ENCODE measurements around the gene APBA1. TPM values are rescaled to one million over a fixed set of nuclear protein-coding genes. Genes with fewer than 3 reads are reported as not detected.

The APBA1 gene
- total and polyA plus RNA-seq, 2 donors (not counting 1 experiment from before 2014, with no cell fraction given), result 0.01 to 0.05 TPM

DNA sequence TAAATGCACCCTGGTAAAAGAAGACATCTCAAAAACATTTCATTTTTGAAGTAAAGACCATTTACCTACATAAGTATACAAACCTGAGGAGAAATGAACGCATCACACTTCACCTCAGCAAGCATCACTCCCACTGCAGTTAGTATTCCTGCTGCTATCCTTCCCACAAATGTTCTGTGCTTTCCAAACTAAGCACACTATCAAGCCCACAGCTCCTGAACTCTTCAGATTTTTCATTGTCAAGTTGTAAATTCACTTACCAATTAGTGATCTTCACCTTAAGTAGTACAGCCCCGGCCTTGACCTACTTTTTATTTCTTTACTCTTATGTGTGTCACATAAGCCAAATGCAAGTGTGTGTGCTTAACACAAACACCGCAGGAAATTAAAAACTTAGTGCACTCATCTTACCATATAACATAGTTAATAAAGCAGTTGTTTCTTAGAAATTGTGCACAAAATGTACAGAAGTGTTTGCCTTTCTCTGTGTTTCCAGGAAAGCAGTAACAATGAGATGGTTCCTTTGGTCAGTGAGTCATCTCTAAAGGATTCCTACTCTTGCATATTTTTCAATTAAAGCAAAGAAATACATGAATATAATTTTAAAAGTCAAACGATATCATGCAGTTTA, 169.4 kb downstream of the APBA1 start:
- no peak overlapping the region for H3K4me2 ChIP-seq (replicated peaks; ENCODE audit: low read depth, low read length, poor library complexity, severe bottlenecking)
- H3K4me1 ChIP-seq (ENCODE audit: control insufficient read depth in 2 of 2, insufficient read depth in 2 of 2, low read length in 2 of 2), result no peaks in the 10 kb centered on the region
- no peak overlapping the region for H3K4me3 Mint-ChIP-seq
- no peak for ATAC-seq (ENCODE audit: low read depth)
- DNase-seq, result no peak
- no peaks in the 10 kb centered on the region for H3K79me2 ChIP-seq (ENCODE audit: control insufficient read depth, insufficient read depth, low read length)
- no peak overlapping the region for H3K27ac Mint-ChIP-seq
- H3K9me3 ChIP-seq (ENCODE audit: control extremely low read depth in 1 of 3, control insufficient read depth in 2 of 3, insufficient read depth in 1 of 3, low read length in 2 of 3), result no peaks in the 10 kb centered on the region
- H3K36me3 ChIP-seq (replicated peaks in 1 of 2; ENCODE audit: control extremely low read depth in 1 of 2, control insufficient read depth in 1 of 2, extremely low read depth in 1 of 2, insufficient read depth in 2 of 2, low read length in 1 of 2), result no peaks in the 10 kb centered on the region
- intact Hi-C loops (cut with micrococcal nuclease), result no loop called here
- H3K27ac ChIP-seq (ENCODE audit: low read length in 2 of 2), result no peak overlapping the region
- no peaks in the 10 kb centered on the region for H3K27me3 Mint-ChIP-seq
- ChIA-PET CTCF (no interaction called here), POLR2A (no interaction called here)
- TF ChIP-seq EZH2 (IDR thresholded peaks at IDR 0.05; ENCODE audit: borderline replicate concordance, insufficient read depth, low read depth, low read length, poor library complexity, severe bottlenecking), result no peak
- TF ChIP-seq CTCF (IDR thresholded peaks at IDR 0.05), result no peak
- no peaks in the 10 kb centered on the region for H3K9me3 Mint-ChIP-seq (ENCODE audit: insufficient read depth)
- H3K4me3 ChIP-seq (ENCODE audit: control extremely low read depth in 1 of 5, extremely low read depth in 1 of 5, insufficient read depth in 1 of 5, low read depth in 2 of 5, low read length in 4 of 5), result no peak overlapping the region
- H3K9ac ChIP-seq (ENCODE audit: low read length), result no peak overlapping the region
- no peaks in the 10 kb centered on the region for H3K27me3 ChIP-seq (replicated peaks in 1 of 4; ENCODE audit: control extremely low read depth in 1 of 4, control insufficient read depth in 3 of 4, insufficient read depth in 4 of 4, low read length in 3 of 4)
- H3K4me1 Mint-ChIP-seq, result no peaks in the 10 kb centered on the region
- no peak overlapping the region for H2AFZ ChIP-seq (ENCODE audit: insufficient read depth, low read depth, low read length, poor library complexity, severe bottlenecking)
- WGBS (ENCODE audit: insufficient coverage), result 85% methylated on average over 1 of the region's 4 CpGs
- H4K20me1 ChIP-seq (ENCODE audit: control insufficient read depth, insufficient read depth, low read length, poor library complexity, severe bottlenecking), result no peaks in the 10 kb centered on the region

GRCh38 chr9:69500896-69501295, 171.3 kb downstream of the APBA1 start:
- Histone ChIP-seq H3K79me2 (ENCODE audit: control insufficient read depth, insufficient read depth, low read length) (no peaks in the 10 kb centered on the region), H3K4me1 (ENCODE audit: control insufficient read depth in 2 of 2, insufficient read depth in 2 of 2, low read length in 2 of 2) (no peaks in the 10 kb centered on the region), H3K27ac (ENCODE audit: low read length in 2 of 2) (no peak overlapping the region), H3K4me2 (replicated peaks; ENCODE audit: low read depth, low read length, poor library complexity, severe bottlenecking) (no peak overlapping the region), H4K20me1 (ENCODE audit: control insufficient read depth, insufficient read depth, low read length, poor library complexity, severe bottlenecking) (no peaks in the 10 kb centered on the region), H3K9ac (ENCODE audit: low read length) (no peak overlapping the region), H3K27me3 (replicated peaks in 1 of 4; ENCODE audit: control extremely low read depth in 1 of 4, control insufficient read depth in 3 of 4, insufficient read depth in 4 of 4, low read length in 3 of 4) (no peaks in the 10 kb centered on the region), H2AFZ (ENCODE audit: insufficient read depth, low read depth, low read length, poor library complexity, severe bottlenecking) (no peak overlapping the region), H3K4me3 (ENCODE audit: control extremely low read depth in 1 of 5, extremely low read depth in 1 of 5, insufficient read depth in 1 of 5, low read depth in 2 of 5, low read length in 4 of 5) (no peak overlapping the region), H3K9me3 (ENCODE audit: control extremely low read depth in 1 of 3, control insufficient read depth in 2 of 3, insufficient read depth in 1 of 3, low read length in 2 of 3) (no peaks in the 10 kb centered on the region), H3K36me3 (replicated peaks in 1 of 2; ENCODE audit: control extremely low read depth in 1 of 2, control insufficient read depth in 1 of 2, extremely low read depth in 1 of 2, insufficient read depth in 2 of 2, low read length in 1 of 2) (no peaks in the 10 kb centered on the region)
- no peak for DNase-seq
- WGBS (ENCODE audit: insufficient coverage), result 82% methylated on average over 2 of the region's 6 CpGs
- CTCF ChIA-PET, result no interaction called here
- no peak for TF ChIP-seq CTCF (IDR thresholded peaks at IDR 0.05)
- no peak for TF ChIP-seq EZH2 (IDR thresholded peaks at IDR 0.05; ENCODE audit: borderline replicate concordance, insufficient read depth, low read depth, low read length, poor library complexity, severe bottlenecking)
- ATAC-seq (ENCODE audit: low read depth), result no peak
- intact Hi-C loops (cut with micrococcal nuclease), result no loop called here
- Mint-ChIP-seq H3K4me3 (no peak overlapping the region), H3K9me3 (ENCODE audit: insufficient read depth) (no peaks in the 10 kb centered on the region), H3K27ac (no peak overlapping the region), H3K27me3 (no peaks in the 10 kb centered on the region), H3K4me1 (no peaks in the 10 kb centered on the region)
- POLR2A ChIA-PET, result no interaction called here

Measured in B cell (primary cell).